ENCODE measurements around the gene NCOA4.

Gene NCOA4

DNA sequence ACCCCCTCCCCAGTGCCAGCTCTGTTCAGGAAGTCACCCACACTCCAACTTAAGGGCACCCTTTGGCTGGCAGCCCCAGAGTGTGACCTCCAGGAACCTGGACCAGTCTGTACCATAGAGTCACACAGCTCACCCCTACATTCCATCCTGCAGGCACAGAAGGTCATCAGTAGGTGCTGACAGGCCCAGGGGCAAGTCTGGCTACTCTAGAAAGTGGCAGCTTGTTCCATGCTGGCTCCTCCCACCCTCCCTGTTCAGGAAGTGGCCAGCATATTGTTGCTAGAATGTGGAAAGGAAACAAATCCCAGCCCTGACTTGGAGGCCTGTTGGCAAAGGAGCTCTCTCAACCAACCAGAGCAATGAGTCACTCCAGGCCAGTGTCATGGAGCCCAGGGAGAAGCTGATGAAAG, 3.2 kb upstream of the NCOA4 start:
- no peak overlapping the region for H3K27ac Mint-ChIP-seq

GRCh38 chr10:46031648-46032532, 1.5 kb upstream of the NCOA4 start:
- peaks cover 25% of the 10 kb centered on the region for H3K36me3 Mint-ChIP-seq
- ATAC-seq: no peak
- H3K9me3 Mint-ChIP-seq: no peaks in the 10 kb centered on the region
- DNase-seq (ENCODE audit: low spot score in 2 of 2): no peak
- H3K4me1 Mint-ChIP-seq: peaks cover 33% of the 10 kb centered on the region
- H3K27ac Mint-ChIP-seq: peak overlapping the region; percentile 76
- H3K4me3 Mint-ChIP-seq: peak overlapping the region; percentile 93

More for the DNA sequence above, 3.2 kb upstream of the NCOA4 start:
- ATAC-seq (no peak), DNase-seq (ENCODE audit: low spot score in 2 of 2) (no peak)
- Mint-ChIP-seq H3K9me3 (no peaks in the 10 kb centered on the region), H3K4me3 (no peak overlapping the region), H3K36me3 (peaks cover 8% of the 10 kb centered on the region), H3K4me1 (peaks cover 16% of the 10 kb centered on the region)

DNA sequence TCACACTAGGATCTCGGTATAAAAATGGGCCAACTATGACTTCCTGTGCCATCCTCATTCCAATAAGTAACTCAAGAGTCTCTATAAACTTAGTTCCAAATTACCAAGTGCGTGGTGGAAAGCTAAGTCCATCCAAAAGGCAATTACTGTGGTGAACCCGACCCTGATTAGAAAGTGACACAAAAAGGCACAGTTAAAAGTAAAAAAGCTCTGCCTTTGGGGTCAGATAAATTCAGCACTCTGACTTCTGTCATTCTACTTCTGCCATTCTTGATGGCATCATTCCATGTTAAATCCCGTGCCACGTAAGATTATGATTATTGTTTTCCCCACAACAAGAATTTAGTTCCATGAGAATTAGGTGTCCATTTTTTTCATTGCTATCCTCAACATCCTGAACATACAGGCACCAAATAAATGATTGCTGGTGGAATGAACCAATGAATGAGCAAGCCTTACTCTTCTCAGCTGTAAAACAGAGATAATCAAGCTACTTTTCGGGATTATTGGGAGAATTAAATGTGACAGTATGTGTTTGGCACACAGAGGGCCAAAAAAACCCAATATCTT, 877 bp downstream of the NCOA4 start:
- ATAC-seq (no peak), DNase-seq (ENCODE audit: low spot score in 2 of 2) (no peak)
- peaks cover 32% of the 10 kb centered on the region for H3K36me3 Mint-ChIP-seq
- H3K9me3 Mint-ChIP-seq: no peaks in the 10 kb centered on the region
- H3K4me1 Mint-ChIP-seq: peaks cover 52% of the 10 kb centered on the region
- H3K27ac Mint-ChIP-seq: peak overlapping the region; percentile 93
- peak overlapping the region; percentile 93 for H3K4me3 Mint-ChIP-seq

GRCh38 chr10:46028584-46029460, 1.6 kb downstream of the NCOA4 start:
- Mint-ChIP-seq H3K4me1 (peaks cover 58% of the 10 kb centered on the region), H3K9me3 (no peaks in the 10 kb centered on the region), H3K27ac (peak overlapping the region; percentile 93), H3K4me3 (peak overlapping the region; percentile 93), H3K36me3 (peaks cover 32% of the 10 kb centered on the region)
- ATAC-seq (peak; percentile 35), DNase-seq (ENCODE audit: low spot score in 2 of 2) (no peak)

- Mint-ChIP-seq H3K4me3 (no peak overlapping the region), H3K4me1 (peaks cover 71% of the 10 kb centered on the region), H3K36me3 (peaks cover 43% of the 10 kb centered on the region), H3K9me3 (no peaks in the 10 kb centered on the region), H3K27ac (peak overlapping the region; percentile 39)
- ATAC-seq: no peak
- DNase-seq (ENCODE audit: low spot score in 2 of 2): no peak
These were observed 4.3 kb downstream of the NCOA4 start for GRCh38 chr10:46026106-46026505.

- Mint-ChIP-seq H3K4me1 (peaks cover 71% of the 10 kb centered on the region), H3K36me3 (peaks cover 44% of the 10 kb centered on the region), H3K9me3 (no peaks in the 10 kb centered on the region), H3K4me3 (peak overlapping the region; percentile 2), H3K27ac (peak overlapping the region; percentile 39)
- ATAC-seq: no peak
- DNase-seq (ENCODE audit: low spot score in 2 of 2): no peak
These were observed 5.0 kb downstream of the NCOA4 start for GRCh38 chr10:46025406-46025805.

DNA sequence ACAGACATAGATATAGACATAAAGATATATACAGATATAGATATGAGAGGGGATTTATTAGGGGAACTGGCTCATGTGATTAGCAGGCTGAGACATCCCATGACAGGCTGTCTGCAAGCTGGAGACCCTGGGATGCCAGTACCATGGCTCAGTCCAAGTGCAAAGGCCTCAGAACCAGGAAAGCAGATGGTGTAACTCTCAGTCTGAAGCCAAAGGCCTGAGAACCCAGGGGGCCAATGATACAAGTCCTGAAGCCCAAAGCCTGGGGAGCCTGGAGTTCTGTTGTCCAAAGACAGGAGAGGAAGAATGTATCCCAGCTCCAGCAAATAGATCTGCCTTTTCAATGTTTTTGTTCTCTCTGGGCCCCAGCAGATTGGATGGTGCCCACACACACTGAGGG, 5.5 kb downstream of the NCOA4 start:
- peaks cover 73% of the 10 kb centered on the region for H3K4me1 Mint-ChIP-seq

GRCh38 chr10:46022978-46023702, 7.3 kb downstream of the NCOA4 start:
- no peaks in the 10 kb centered on the region for H3K9me3 Mint-ChIP-seq
- H3K36me3 Mint-ChIP-seq: peaks cover 36% of the 10 kb centered on the region

More for the DNA sequence above, 5.5 kb downstream of the NCOA4 start:
- no peak for ATAC-seq
- DNase-seq (ENCODE audit: low spot score in 2 of 2): no peak
- Mint-ChIP-seq H3K9me3 (no peaks in the 10 kb centered on the region), H3K36me3 (peaks cover 42% of the 10 kb centered on the region), H3K27ac (peak overlapping the region; percentile 39), H3K4me3 (no peak overlapping the region)

GRCh38 chr10:46020344-46020657, 10.1 kb downstream of the NCOA4 start:
- no peak overlapping the region for H3K4me3 Mint-ChIP-seq
- peaks cover 34% of the 10 kb centered on the region for H3K36me3 Mint-ChIP-seq
- H3K4me1 Mint-ChIP-seq: peaks cover 64% of the 10 kb centered on the region
- ATAC-seq (no peak), DNase-seq (ENCODE audit: low spot score in 2 of 2) (no peak)
- H3K27ac Mint-ChIP-seq: peak overlapping the region; percentile 83
- no peaks in the 10 kb centered on the region for H3K9me3 Mint-ChIP-seq

More at GRCh38 chr10:46022978-46023702, 7.3 kb downstream of the NCOA4 start:
- Mint-ChIP-seq H3K4me1 (peaks cover 72% of the 10 kb centered on the region), H3K4me3 (peak overlapping the region; percentile 68), H3K27ac (peak overlapping the region; percentile 72)
- DNase-seq (ENCODE audit: low spot score in 2 of 2) (peak; percentile 66 to 89), ATAC-seq (peak; percentile 94)

GRCh38 chr10:46019569-46020343, 10.7 kb downstream of the NCOA4 start:
- peaks cover 39% of the 10 kb centered on the region for H3K36me3 Mint-ChIP-seq
- DNase-seq (ENCODE audit: low spot score in 2 of 2): no peak
- H3K4me1 Mint-ChIP-seq: peaks cover 58% of the 10 kb centered on the region
- no peak overlapping the region for H3K4me3 Mint-ChIP-seq
- H3K27ac Mint-ChIP-seq: peak overlapping the region; percentile 83
- H3K9me3 Mint-ChIP-seq: no peaks in the 10 kb centered on the region
- ATAC-seq: no peak

DNA sequence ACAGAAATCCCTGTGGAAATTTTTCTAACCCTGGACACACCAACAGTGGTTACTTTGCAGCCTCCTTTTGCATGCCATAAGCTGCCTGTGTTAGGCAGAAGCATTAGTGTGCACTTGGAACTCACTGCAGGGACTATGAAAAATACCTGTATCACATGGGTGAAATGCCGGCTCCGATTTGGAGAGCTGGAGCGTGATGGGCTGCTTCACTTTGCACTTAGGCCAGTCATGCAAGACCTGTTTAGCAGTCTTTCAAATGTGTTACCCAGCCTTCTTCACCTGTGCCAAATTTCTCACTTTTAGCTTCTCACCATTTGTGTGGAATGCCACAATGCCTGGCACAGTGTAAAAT, 11.3 kb downstream of the NCOA4 start:
- DNase-seq (ENCODE audit: low spot score in 2 of 2) (no peak), ATAC-seq (no peak)
- no peak overlapping the region for H3K4me3 Mint-ChIP-seq
- peak overlapping the region; percentile 83 for H3K27ac Mint-ChIP-seq
- H3K36me3 Mint-ChIP-seq: peaks cover 46% of the 10 kb centered on the region
- H3K9me3 Mint-ChIP-seq: no peaks in the 10 kb centered on the region
- H3K4me1 Mint-ChIP-seq: peaks cover 52% of the 10 kb centered on the region

DNA sequence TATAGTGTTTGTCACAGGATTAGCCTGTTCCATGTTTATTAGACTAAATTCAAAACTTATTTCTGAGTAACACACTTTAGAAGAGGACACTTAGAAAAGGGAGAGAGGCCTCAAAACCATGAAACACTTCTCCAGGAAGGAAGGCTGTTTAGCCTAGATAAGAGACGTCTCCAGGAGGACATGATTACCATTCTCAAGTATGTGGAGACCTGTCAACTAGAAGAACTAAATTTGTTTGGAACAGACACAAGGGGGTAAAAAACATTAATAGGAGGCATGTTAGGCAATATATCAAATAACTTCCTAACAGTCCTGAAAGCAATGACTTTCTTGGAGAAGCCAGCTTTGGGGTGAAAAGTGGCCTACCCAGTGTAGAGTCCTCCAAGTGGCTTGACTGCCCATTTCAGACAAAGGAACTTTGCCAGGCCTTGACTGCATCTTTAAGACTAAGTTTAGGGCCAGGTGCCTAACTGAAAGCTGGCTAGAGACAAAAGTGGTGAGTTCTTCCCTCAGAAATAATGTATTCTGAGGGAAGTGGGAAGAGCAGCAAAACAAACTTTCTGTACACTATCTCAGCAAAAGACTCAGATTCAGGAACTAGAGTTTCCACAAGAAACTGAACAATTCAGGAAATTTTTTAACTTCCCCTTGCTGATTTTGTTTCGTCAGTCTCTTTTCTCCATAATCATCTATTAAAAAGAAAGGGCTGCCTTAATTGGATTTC, 11.8 kb downstream of the NCOA4 start:
- Mint-ChIP-seq H3K27ac (peak overlapping the region; percentile 57), H3K36me3 (peaks cover 51% of the 10 kb centered on the region), H3K4me1 (peaks cover 49% of the 10 kb centered on the region), H3K9me3 (no peaks in the 10 kb centered on the region), H3K4me3 (no peak overlapping the region)
- ATAC-seq (no peak), DNase-seq (ENCODE audit: low spot score in 2 of 2) (no peak)

- peak overlapping the region; percentile 57 for H3K27ac Mint-ChIP-seq
- DNase-seq (ENCODE audit: low spot score in 2 of 2) (no peak), ATAC-seq (no peak)
- no peak overlapping the region for H3K4me3 Mint-ChIP-seq
- H3K9me3 Mint-ChIP-seq: no peaks in the 10 kb centered on the region
- H3K4me1 Mint-ChIP-seq: peaks cover 46% of the 10 kb centered on the region
- H3K36me3 Mint-ChIP-seq: peaks cover 57% of the 10 kb centered on the region
These were observed 12.7 kb downstream of the NCOA4 start for GRCh38 chr10:46017733-46018132.

GRCh38 chr10:46016811-46017210, 13.6 kb downstream of the NCOA4 start:
- H3K4me1 Mint-ChIP-seq: peaks cover 38% of the 10 kb centered on the region
- DNase-seq (ENCODE audit: low spot score in 2 of 2) (no peak), ATAC-seq (no peak)
- peaks cover 62% of the 10 kb centered on the region for H3K36me3 Mint-ChIP-seq
- no peak overlapping the region for H3K4me3 Mint-ChIP-seq
- H3K27ac Mint-ChIP-seq: peak overlapping the region; percentile 57
- no peaks in the 10 kb centered on the region for H3K9me3 Mint-ChIP-seq

Measured in stimulated activated effector memory CD8-positive, alpha-beta T cell treated with anti-CD3 and anti-CD28 coated beads, Interleukin-12 subunit alpha, Interleukin-12 subunit beta, amount 100 ng/mL, for 72 hours (primary cell).